IPS-15b (cell line): ENCODE data around the gene INPP1.
"Not testable (repeated sequence)": the region's sequence is repeated elsewhere in the genome, so short reads cannot be mapped to it uniquely, and the experiment has no call there.

Experiments used
- H3K27me3 ChIP-seq: one replicate; pipeline ENCODE4 v1.6.1; 2013; ENCODE audit warnings: low read length; ENCODE audit not compliant: control insufficient read depth, insufficient read depth
- H3K36me3 ChIP-seq: one replicate; pipeline ENCODE4 v1.6.1; 2013; ENCODE audit warnings: low read length; ENCODE audit not compliant: control insufficient read depth, insufficient read depth
- H3K4me1 ChIP-seq: one replicate; pipeline ENCODE4 v1.6.1; 2013; ENCODE audit warnings: mild to moderate bottlenecking, low read length; ENCODE audit not compliant: control insufficient read depth, insufficient read depth
- H3K4me3 ChIP-seq: one replicate; pipeline ENCODE4 v1.5.1; 2013; ENCODE audit warnings: low read depth, low read length
- H3K9ac ChIP-seq: one replicate; pipeline ENCODE4 v1.6.1; 2013; ENCODE audit warnings: low read depth, mild to moderate bottlenecking, low read length
- H3K9me3 ChIP-seq: one replicate; pipeline ENCODE4 v1.6.1; 2013; ENCODE audit warnings: mild to moderate bottlenecking, low read length; ENCODE audit not compliant: control insufficient read depth, insufficient read depth

The INPP1 gene

GRCh38 chr2:190354003-190354690, 10.8 kb downstream of the INPP1 start:
- no peak overlapping the region for H3K9ac ChIP-seq
- H3K4me1 ChIP-seq: no peaks in the 10 kb centered on the region
- no peaks in the 10 kb centered on the region for H3K36me3 ChIP-seq
- no peak overlapping the region for H3K4me3 ChIP-seq
- H3K9me3 ChIP-seq: no peaks in the 10 kb centered on the region
- H3K27me3 ChIP-seq: no peaks in the 10 kb centered on the region

DNA sequence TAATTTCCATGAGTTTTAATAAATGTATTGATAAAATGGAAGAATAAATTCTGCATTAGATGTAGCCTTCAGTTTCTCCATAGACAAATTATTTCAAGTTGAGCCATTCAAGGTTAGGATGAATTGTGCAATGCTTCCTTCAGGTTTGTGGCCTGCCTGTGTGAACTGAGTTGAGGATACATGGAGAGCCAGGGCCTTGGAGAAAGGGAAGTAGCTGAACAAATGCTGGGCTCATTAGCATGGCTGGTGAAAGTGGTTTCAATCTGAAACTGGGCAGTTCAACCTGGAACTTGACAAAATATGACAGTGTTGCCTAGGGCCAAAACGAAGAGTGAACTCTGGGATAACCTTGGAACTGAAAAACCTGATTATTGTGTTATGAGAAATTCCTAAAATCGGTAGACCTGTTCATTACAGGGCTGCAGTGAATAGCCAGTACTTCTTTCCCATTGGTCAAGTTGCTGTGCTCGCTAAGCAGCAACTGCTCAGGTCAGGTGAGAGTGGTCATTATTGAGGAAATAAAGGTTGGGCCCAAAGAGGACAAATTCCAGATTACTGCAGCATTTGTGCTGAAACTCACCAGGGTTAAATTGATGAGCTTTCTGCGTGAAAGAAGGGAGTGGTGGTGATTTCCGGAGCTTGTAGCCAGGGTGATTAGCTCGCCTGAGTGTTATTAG, 12.7 kb downstream of the INPP1 start:
- H3K4me3 ChIP-seq: no peak overlapping the region
- H3K27me3 ChIP-seq: no peaks in the 10 kb centered on the region
- H3K36me3 ChIP-seq: no peaks in the 10 kb centered on the region
- no peaks in the 10 kb centered on the region for H3K9me3 ChIP-seq
- H3K4me1 ChIP-seq: no peaks in the 10 kb centered on the region
- no peak overlapping the region for H3K9ac ChIP-seq

DNA sequence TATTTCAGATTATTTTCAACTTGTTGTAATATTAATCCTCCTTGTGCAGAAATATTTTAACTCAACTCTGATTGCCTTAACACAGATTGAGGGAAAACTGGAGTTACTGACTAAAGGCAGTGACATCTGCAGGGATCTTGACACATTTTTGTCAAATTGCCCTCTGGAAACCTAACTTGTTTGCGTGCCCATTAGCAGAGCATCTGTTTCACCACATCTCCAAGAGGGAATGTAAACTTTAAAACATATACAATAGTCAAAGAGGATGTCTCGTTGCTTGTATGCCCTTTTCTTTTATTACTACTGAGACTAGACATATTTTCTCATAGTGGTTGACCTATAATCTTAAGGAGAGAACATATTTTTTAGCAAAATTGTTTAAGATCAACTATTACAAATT, 14.2 kb downstream of the INPP1 start:
- H3K4me3 ChIP-seq: no peak overlapping the region
- peak overlapping the region; percentile 8 for H3K9ac ChIP-seq
- no peaks in the 10 kb centered on the region for H3K4me1 ChIP-seq
- H3K9me3 ChIP-seq: no peaks in the 10 kb centered on the region
- no peaks in the 10 kb centered on the region for H3K36me3 ChIP-seq
- H3K27me3 ChIP-seq: no peaks in the 10 kb centered on the region

DNA sequence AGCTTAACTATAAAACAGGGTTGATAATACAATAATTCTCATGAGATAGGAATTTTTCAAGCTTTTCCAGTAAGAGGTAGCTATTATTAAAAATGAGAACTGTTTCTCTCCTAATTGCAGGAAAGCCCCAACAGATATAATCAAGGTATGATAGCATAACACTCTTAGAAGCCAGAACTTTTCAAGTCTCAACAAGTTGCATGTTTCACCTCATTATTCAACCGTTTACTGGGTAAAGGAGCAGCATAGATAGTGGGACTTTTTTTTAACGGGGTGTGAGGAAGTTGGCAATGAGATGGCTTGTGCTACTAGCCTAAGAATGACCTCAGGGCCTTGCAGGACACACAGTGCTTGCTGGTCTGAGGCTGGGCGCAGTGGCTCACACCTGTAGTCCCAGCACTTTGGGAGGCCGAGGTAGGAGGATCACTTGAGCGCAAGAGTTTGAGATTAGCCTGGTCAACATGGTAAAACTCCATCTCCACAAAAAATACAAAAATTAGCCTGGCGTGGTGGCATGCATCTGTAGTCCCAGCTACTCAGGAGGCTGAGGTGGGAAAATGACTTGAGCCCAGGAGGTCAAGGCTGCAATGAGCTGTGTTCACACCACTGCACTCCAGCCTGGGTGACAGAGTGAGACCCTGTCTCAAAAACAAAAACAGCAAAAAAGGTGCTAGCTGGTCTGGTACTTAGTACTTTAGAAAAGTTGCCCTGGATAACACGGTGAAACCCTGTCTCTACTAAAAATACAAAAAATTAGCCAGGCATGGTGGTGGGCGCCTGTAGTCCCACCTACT, 15.5 kb downstream of the INPP1 start:
- H3K4me1 ChIP-seq, H3K27me3 ChIP-seq, H3K4me3 ChIP-seq, H3K9me3 ChIP-seq, H3K9ac ChIP-seq, H3K36me3 ChIP-seq: not testable (repeated sequence)

GRCh38 chr2:190360561-190360960, 17.2 kb downstream of the INPP1 start:
- Histone ChIP-seq H3K9me3 (no peaks in the 10 kb centered on the region), H3K27me3 (no peaks in the 10 kb centered on the region), H3K9ac (no peak overlapping the region), H3K36me3 (no peaks in the 10 kb centered on the region), H3K4me1 (no peaks in the 10 kb centered on the region), H3K4me3 (no peak overlapping the region)

DNA sequence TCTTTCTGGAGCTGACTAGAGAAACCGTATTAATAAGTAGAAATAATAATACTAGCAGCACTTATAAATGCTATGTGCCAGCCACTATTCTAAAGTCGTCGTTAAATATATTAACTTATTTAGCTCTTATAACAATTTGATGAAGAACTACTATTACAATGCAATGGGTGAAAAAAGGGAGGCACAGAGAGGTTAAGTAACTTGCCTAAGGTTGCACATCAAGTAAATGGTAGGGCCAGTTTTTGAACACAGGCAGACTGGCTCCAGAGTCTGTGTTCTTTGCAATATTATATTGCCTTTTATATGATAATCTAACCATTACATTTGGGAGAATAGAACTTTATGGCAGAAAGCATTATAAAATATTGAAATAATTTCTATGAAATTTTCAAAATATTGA, 17.6 kb downstream of the INPP1 start:
- Histone ChIP-seq H3K27me3 (no peaks in the 10 kb centered on the region), H3K36me3 (no peaks in the 10 kb centered on the region), H3K4me1 (no peaks in the 10 kb centered on the region), H3K9me3 (no peaks in the 10 kb centered on the region), H3K4me3 (no peak overlapping the region), H3K9ac (no peak overlapping the region)

- Histone ChIP-seq H3K9ac (no peak overlapping the region), H3K4me3 (no peak overlapping the region), H3K36me3 (no peaks in the 10 kb centered on the region), H3K4me1 (no peaks in the 10 kb centered on the region), H3K27me3 (no peaks in the 10 kb centered on the region), H3K9me3 (no peaks in the 10 kb centered on the region)
Observed at GRCh38 chr2:190361572-190361971, 18.2 kb downstream of the INPP1 start.

GRCh38 chr2:190362894-190363293, 19.5 kb downstream of the INPP1 start:
- Histone ChIP-seq H3K9me3 (no peaks in the 10 kb centered on the region), H3K4me1 (no peaks in the 10 kb centered on the region), H3K4me3 (no peak overlapping the region), H3K9ac (no peak overlapping the region), H3K27me3 (no peaks in the 10 kb centered on the region), H3K36me3 (no peaks in the 10 kb centered on the region)

GRCh38 chr2:190365499-190366204, 22.3 kb downstream of the INPP1 start:
- no peaks in the 10 kb centered on the region for H3K27me3 ChIP-seq
- no peaks in the 10 kb centered on the region for H3K36me3 ChIP-seq
- H3K9me3 ChIP-seq: no peaks in the 10 kb centered on the region
- H3K9ac ChIP-seq: no peak overlapping the region
- no peak overlapping the region for H3K4me3 ChIP-seq
- H3K4me1 ChIP-seq: no peaks in the 10 kb centered on the region

GRCh38 chr2:190366248-190366753, 22.9 kb downstream of the INPP1 start:
- Histone ChIP-seq H3K27me3 (no peaks in the 10 kb centered on the region), H3K9ac (no peak overlapping the region), H3K9me3 (no peaks in the 10 kb centered on the region), H3K4me3 (no peak overlapping the region), H3K4me1 (no peaks in the 10 kb centered on the region), H3K36me3 (no peaks in the 10 kb centered on the region)

DNA sequence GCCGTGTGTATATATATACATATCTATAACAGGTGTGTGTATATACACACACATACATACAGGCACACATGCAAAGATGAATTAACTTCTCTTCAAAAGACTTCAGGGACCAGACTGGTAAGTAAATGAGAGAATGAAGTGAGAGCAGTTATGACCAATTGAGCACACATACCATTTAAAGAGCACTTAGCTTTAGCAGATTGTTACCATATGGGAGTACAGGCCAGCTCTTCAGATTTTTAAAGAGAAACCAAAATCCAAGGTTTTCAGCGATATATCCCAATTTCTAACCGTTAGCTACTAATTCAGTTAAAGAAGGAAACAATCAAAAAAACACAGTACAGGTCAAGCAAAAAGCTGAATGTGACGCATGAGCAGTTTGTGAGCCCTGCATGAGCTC, 23.7 kb downstream of the INPP1 start:
- no peaks in the 10 kb centered on the region for H3K4me1 ChIP-seq
- no peak overlapping the region for H3K4me3 ChIP-seq
- H3K9me3 ChIP-seq: no peaks in the 10 kb centered on the region
- no peaks in the 10 kb centered on the region for H3K36me3 ChIP-seq
- H3K27me3 ChIP-seq: no peaks in the 10 kb centered on the region
- H3K9ac ChIP-seq: no peak overlapping the region
